ENCODE results near the gene STARD10.
A peak's percentile ranks its signal among the peaks of the same experiment; 100 is the strongest.

Gene STARD10

GRCh38 chr11:72763823-72764222 lies 30.0 kb downstream of the STARD10 start:
- DNase-seq (ENCODE audit: low read depth) = no peak

- no peak for DNase-seq (ENCODE audit: low read depth)
Measured at GRCh38 chr11:72762641-72763304, 31.1 kb downstream of the STARD10 start.

GRCh38 chr11:72760539-72761405 lies 33.1 kb downstream of the STARD10 start:
- DNase-seq (ENCODE audit: low read depth) = no peak

GRCh38 chr11:72759468-72759985 lies 34.3 kb downstream of the STARD10 start:
- DNase-seq (ENCODE audit: low read depth) = no peak

GRCh38 chr11:72758690-72759389 lies 35.0 kb downstream of the STARD10 start:
- DNase-seq (ENCODE audit: low read depth) = no peak

DNA sequence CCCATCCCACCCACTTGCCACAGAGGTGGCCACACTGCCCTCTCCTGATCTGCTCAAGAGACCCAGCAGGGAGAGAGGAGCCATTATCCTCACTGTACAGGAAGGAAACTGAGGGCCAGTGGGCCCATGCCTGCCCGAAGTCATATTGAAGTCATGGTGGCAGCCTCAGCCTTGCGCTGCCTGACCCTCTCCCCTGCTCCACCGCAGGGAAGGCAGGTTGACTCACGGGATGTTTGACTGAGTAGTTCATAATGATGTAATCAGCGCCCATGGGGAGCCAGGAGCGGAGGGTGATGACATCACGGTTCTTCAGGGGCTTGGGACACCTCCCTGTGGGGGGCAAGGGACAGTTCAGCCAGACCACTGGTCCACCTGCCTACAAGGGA lies 35.5 kb downstream of the STARD10 start:
- DNase-seq (ENCODE audit: low read depth) = no peak

DNA sequence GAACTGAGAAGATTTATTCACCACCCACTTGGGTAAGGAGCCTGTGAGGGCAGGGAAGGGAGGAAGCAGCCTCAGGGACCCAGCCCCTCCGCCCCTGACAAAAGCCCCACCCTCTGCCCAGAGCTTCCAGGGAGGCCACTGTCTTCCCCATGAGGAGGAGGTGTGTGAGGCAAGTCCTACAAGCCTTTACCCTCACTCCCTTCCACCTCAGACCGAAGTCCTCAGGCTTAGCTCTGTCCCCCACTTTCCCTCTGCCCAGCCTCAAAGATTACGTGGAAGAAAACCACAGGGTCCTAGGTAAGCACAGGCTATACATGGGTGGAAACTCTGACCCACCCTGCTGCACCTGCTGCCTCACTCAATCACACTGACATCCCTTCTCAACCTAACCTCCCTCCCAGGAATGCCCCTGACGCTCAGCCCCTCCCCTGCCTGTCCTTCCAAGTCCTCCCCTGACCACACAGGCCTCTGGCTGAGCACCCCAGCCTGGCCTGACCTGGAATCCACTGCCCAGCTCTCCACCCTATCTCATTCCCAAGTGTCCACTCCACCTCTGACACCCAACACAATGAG lies 38.0 kb downstream of the STARD10 start:
- DNase-seq (ENCODE audit: low read depth) = no peak

DNA sequence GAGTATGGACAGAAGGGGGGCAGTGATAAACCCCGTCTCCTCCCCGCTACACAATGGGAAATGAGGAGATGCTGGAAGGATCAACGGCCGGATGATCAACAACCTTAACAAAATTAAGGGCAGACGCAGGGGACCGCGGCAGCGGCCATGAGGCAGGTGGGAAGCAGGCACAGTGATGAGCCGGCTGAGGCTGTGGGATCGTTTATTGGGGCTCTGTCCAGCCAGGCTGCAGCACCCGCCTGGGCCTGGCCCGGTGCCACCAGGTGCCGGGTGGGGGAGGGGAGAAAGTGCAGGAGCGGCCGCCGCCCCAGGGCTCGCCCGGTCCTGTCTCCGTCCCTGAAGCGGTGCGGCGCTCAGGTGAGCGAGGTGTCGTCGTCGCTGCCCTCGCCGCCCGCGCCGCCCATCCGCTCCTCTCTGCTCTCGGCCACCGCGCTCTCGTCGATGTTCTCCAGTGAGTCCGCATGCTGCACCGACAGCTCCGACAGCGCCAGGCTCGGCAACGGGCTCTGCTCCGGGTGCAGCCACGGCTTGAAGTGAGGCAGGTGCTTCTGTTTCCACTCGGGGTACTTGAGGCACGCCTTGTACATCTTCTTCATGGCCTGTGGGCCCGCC lies 39.2 kb downstream of the STARD10 start:
- DNase-seq (ENCODE audit: low read depth) = no peak

GRCh38 chr11:72754149-72754543 lies 39.7 kb downstream of the STARD10 start:
- no peak for DNase-seq (ENCODE audit: low read depth)

GRCh38 chr11:72753341-72754148 lies 40.3 kb downstream of the STARD10 start:
- no peak for DNase-seq (ENCODE audit: low read depth)

GRCh38 chr11:72752088-72752914 lies 41.5 kb downstream of the STARD10 start, which contains the start of gene ARAP1:
Gene ARAP1 (minus strand): TSS chr11:72752408. CDS start chr11:72727128, 25,280 bp downstream.
- peak; percentile 79 for DNase-seq (ENCODE audit: low read depth)

GRCh38 chr11:72751116-72752087 lies 42.4 kb downstream of the STARD10 start:
- no peak for DNase-seq (ENCODE audit: low read depth)

- DNase-seq (ENCODE audit: low read depth) = no peak
Measured at GRCh38 chr11:72750556-72751115, 43.2 kb downstream of the STARD10 start.

DNA sequence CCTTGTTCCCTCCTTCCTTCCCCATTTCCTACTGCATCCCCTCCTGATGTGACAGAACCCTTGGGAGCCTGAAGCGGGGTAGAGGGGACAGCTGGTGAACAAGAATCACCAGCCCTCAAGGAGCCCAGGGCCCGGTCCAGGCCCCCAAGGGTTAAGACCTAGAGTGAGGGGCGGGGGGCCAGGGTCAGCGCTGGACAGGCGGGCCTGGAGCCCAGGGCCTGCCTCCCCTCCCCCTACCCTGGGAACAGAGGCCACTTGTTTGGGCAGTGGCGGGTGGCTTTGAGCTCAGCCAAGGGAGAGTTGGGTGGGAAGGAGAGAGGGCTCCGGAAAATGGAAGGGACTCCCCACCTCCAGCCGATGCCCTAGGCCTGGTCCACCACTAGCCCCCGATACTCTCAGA lies 43.8 kb downstream of the STARD10 start:
- DNase-seq (ENCODE audit: low read depth) = no peak

GRCh38 chr11:72747289-72747855 lies 46.5 kb downstream of the STARD10 start:
- no peak for DNase-seq (ENCODE audit: low read depth)

- no peak for DNase-seq (ENCODE audit: low read depth)
Measured at GRCh38 chr11:72746821-72747220, 47.0 kb downstream of the STARD10 start.

- no peak for DNase-seq (ENCODE audit: low read depth)
Measured at GRCh38 chr11:72745925-72746550, 47.8 kb downstream of the STARD10 start.

Data from T follicular helper cell (primary cell).